22Rv1 (cell line): ENCODE data around the gene CCNG1.
"Not testable (repeated sequence)": the region's sequence is repeated elsewhere in the genome, so short reads cannot be mapped to it uniquely, and the experiment has no call there.

Source experiments
- H3K27ac ChIP-seq: fragments of 450-650 bp; 2 replicates; pipeline ENCODE4 v1.5.1; 2017
- CTCF ChIP-seq: fragments of 450-650 bp; IDR thresholded peaks from 2 replicates; pipeline ENCODE4 v1.5.1; 2017; ENCODE audit warnings: mild to moderate bottlenecking
- ZFX ChIP-seq: fragments of 450-650 bp; IDR thresholded peaks from 2 replicates; pipeline ENCODE4 v1.6.1; 2017; ENCODE audit warnings: antibody characterized with exemption, borderline replicate concordance

The CCNG1 gene

DNA sequence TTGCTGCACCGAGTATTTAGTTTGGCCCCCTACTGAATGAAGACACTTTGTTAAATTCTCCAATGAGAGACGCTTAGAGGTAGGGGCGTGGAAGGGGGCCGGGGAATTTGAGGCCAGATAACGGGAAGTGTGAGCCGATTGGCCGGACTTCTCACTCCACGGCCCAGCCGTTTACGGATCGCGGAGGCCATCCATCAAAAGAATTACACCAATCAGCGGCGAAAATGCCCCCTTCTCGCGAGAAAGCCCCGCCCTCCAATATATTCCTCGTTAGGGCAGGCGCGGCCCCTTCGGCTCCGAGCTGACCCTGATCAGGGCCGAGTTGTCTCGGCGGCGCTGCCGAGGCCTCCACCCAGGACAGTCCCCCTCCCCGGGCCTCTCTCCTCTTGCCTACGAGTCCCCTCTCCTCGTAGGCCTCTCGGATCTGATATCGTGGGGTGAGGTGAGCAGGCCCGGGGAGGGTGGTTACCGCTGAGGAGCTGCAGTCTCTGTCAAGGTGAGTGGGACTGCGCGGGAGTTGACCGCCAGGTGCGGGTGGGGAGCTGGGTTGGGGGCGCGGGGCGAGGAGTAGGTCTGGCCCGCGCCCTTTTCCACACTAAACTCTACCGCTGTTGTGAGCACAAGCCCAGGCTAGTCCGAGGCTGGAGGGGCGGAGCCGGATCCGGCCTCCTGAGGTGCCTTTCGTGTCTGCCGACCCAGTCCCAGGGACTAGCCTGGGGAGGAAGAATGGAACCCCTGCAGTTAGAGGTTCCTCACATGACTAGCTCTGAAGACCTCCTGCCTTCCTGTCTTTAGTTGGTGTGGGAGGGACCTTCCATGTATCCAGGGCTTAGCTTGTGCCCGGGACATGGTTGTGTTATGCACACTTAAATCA lies at the start of gene CCNG1:
TSS of gene CCNG1 (plus strand) at position 287 of the 874 bp plus-strand sequence. CDS start 1,662 bp downstream, outside the sequence.
- TF ChIP-seq CTCF (peak; percentile 6; the same call in 1 of the 2 replicates), ZFX (no peak)
- H3K27ac ChIP-seq, result peak within 1 kb of the TSS; percentile 73

DNA sequence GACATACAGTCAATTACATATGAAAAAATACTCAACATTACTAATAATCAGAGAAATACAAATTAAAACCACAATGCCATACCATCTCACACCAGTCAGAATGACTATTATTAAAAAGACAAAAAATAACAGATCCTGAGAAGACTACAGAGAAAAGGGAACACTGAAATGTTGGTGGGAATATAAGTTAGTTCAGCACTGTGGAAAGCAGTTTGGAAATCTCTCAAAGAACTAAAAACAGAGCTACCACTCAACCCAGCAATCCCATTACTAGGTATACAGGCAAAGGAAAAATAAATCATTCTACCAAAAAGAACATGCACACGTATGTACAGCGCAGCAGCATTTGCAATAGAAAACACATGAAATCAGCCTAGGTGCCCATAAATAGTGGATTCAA lies 41.6 kb upstream of the CCNG1 start:
- H3K27ac ChIP-seq, result no peak overlapping the region
- TF ChIP-seq CTCF (no peak), ZFX (no peak)

DNA sequence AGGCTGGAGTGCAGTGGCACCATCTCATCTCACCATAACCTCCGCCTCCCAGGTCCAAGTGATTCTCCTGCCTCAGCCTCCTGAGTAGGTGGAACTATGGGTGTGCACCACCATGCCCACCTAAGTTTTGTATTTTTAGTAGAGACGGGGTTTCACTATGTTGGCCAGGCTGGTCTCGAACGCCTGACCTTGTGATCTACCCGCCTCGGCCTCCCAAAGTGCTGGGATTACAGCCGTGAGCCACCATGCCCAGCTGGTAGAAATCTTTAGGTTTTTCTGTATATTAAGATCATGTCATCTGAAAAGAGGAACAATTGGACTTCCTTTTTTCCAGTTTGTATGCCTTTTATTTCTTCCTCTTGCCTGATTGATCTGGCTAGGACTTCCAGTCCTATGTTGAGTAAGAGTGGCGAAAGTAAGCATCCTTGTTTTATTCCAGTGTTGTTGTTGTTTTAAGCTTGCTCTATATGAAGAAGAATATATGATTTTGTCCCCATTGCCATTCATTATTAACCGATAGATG lies 40.5 kb upstream of the CCNG1 start:
- not testable (repeated sequence) for H3K27ac ChIP-seq

- TF ChIP-seq ZFX (no peak), CTCF (no peak)
- H3K27ac ChIP-seq, result no peak overlapping the region
Observed at GRCh38 chr5:163397354-163397753, 40.0 kb upstream of the CCNG1 start.

- no peak for TF ChIP-seq CTCF
- no peak for TF ChIP-seq ZFX
- no peak overlapping the region for H3K27ac ChIP-seq
Observed at GRCh38 chr5:163399923-163400322, 37.5 kb upstream of the CCNG1 start.

- H3K27ac ChIP-seq, result no peak overlapping the region
- TF ChIP-seq ZFX, result no peak
- TF ChIP-seq CTCF, result no peak
Observed at GRCh38 chr5:163401271-163401670, 36.1 kb upstream of the CCNG1 start.

- TF ChIP-seq ZFX (no peak), CTCF (no peak)
- H3K27ac ChIP-seq, result no peak overlapping the region
Observed at GRCh38 chr5:163402007-163402406, 35.4 kb upstream of the CCNG1 start.
